ENCODE data around the gene COMMD7. TPM values are rescaled to one million over a fixed set of nuclear protein-coding genes. Genes with fewer than 3 reads are reported as not detected.
"Not testable (repeated sequence)": the region's sequence is repeated elsewhere in the genome, so short reads cannot be mapped to it uniquely, and the experiment has no call there.

Gene COMMD7
- total RNA-seq, 1 donor from 2014 or later, result 36.3 TPM

GRCh38 chr20:32702706-32703425 lies 40.4 kb downstream of the COMMD7 start:
- TF ChIP-seq CTCF (IDR thresholded peaks at IDR 0.05), result no peak
- Histone ChIP-seq H3K36me3 (peaks cover 56% of the 10 kb centered on the region), H3K4me1 (no peaks in the 10 kb centered on the region), H3K4me3 (no peak overlapping the region), H3K9me3 (no peaks in the 10 kb centered on the region), H3K27me3 (no peaks in the 10 kb centered on the region), H3K27ac (no peak overlapping the region)
- ATAC-seq, result no peak
- no peak for DNase-seq
- intact Hi-C loops (cut with DNase I), result no loop called here

- Histone ChIP-seq H3K4me1 (no peaks in the 10 kb centered on the region), H3K27me3 (no peaks in the 10 kb centered on the region), H3K36me3 (peaks cover 23% of the 10 kb centered on the region), H3K27ac (no peak overlapping the region), H3K4me3 (no peak overlapping the region), H3K9me3 (no peaks in the 10 kb centered on the region)
- ATAC-seq, result no peak
- no peak for DNase-seq
- intact Hi-C loops (cut with DNase I), result no loop called here
- TF ChIP-seq CTCF (IDR thresholded peaks at IDR 0.05), result no peak
Measured at GRCh38 chr20:32697608-32698007, 45.7 kb downstream of the COMMD7 start.

- Histone ChIP-seq H3K27me3 (no peaks in the 10 kb centered on the region), H3K9me3 (no peaks in the 10 kb centered on the region), H3K36me3 (peaks cover 7% of the 10 kb centered on the region), H3K4me1 (no peaks in the 10 kb centered on the region), H3K27ac (no peak overlapping the region), H3K4me3 (no peak overlapping the region)
- no peak for TF ChIP-seq CTCF (IDR thresholded peaks at IDR 0.05)
- intact Hi-C loops (cut with DNase I), result no loop called here
- no peak for DNase-seq
- ATAC-seq, result no peak
Measured at GRCh38 chr20:32695089-32695488, 48.2 kb downstream of the COMMD7 start.

GRCh38 chr20:32688966-32689365 lies 54.3 kb downstream of the COMMD7 start:
- DNase-seq; H3K27ac ChIP-seq; H3K4me3 ChIP-seq; intact Hi-C loops (cut with DNase I); H3K36me3 ChIP-seq; H3K27me3 ChIP-seq; H3K9me3 ChIP-seq; ATAC-seq: not testable (repeated sequence)
- H3K4me1 ChIP-seq, result peaks cover 10% of the 10 kb centered on the region

GRCh38 chr20:32687180-32687532 lies 56.1 kb downstream of the COMMD7 start:
- Histone ChIP-seq H3K4me3 (no peak overlapping the region), H3K27me3 (no peaks in the 10 kb centered on the region), H3K9me3 (no peaks in the 10 kb centered on the region), H3K36me3 (no peaks in the 10 kb centered on the region), H3K4me1 (peaks cover 10% of the 10 kb centered on the region), H3K27ac (no peak overlapping the region)
- intact Hi-C loops (cut with DNase I), result no loop called here
- ATAC-seq (no peak), DNase-seq (no peak)
- no peak for TF ChIP-seq CTCF (IDR thresholded peaks at IDR 0.05)

- intact Hi-C loops (cut with DNase I), result no loop called here
- no peak for ATAC-seq
- no peaks in the 10 kb centered on the region for H3K36me3 ChIP-seq
- no peak for DNase-seq
- peaks cover 10% of the 10 kb centered on the region for H3K4me1 ChIP-seq
- no peaks in the 10 kb centered on the region for H3K9me3 ChIP-seq
- no peak for TF ChIP-seq CTCF (IDR thresholded peaks at IDR 0.05)
- no peaks in the 10 kb centered on the region for H3K27me3 ChIP-seq
- no peak overlapping the region for H3K27ac ChIP-seq
- H3K4me3 ChIP-seq, result no peak overlapping the region
Measured at GRCh38 chr20:32686530-32687179, 56.6 kb downstream of the COMMD7 start.

All from upper lobe of right lung (tissue), 1 donor.